Adipose tissue (tissue), 3 donors: ENCODE measurements around the gene IAH1. TPM values are rescaled to one million over a fixed set of nuclear protein-coding genes. Genes with fewer than 3 reads are reported as not detected.

Experiments used
- H3K27ac ChIP-seq: one replicate; pipeline ENCODE4 v1.5.1; 2013; ENCODE audit warnings: low read depth, low read length
- WGBS, 3 donors: extraction: QIAGEN DNeasy Blood & Tissue Kit; methylation state at CpG; one replicate each; pipeline ENCODE4 v1.1.7; 2013; 5-methylcytosine and 5-hydroxymethylcytosine counted together
- polyA plus RNA-seq, 3 donors: library from polyadenylated mRNA; stranded (reverse); fragments of 200-250 nt; gene quantifications; one replicate each; pipeline ENCODE4 v1.2.3, GENCODE V29; 2013
- donor health status: healthy with polysubstance abuse.
- donor health status: Bipolar disorder and iron deficiency.
- donor health status: healthy.

Gene IAH1
- polyA plus RNA-seq, 3 donors, result 32.0 to 64.8 (median 64.1) TPM

DNA sequence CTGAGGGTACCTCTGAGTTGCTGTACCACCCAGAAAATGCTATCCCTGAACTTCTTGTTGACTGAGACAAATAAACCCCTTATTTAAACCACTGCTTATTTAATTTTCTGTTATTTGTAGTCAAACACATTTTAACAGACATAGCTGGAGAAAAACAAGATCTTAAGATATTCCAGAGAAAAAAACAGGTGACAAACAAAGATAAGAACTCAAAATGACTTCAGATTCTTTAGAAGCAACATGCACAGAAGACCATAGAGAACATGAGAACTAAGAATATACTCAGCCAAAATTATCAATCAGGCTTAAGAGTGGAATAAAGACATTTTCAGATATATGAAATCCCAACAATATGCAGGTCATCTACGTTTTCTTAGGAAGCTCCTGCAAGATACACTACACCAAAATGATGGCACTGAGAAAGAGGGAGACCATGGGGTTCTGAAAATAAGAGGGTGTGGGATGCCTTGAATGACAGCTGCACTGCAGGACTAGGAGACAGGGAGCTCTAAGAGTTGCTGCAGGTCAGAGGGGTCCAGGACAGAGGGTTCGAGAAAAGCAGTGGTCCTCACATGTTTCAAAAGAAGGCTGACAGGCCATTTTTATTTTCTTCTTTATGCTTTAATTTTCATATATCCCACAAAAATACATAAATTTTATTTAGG lies 42.9 kb downstream of the IAH1 start:
- 62 to 95% (median 93%) methylated on average over 2 of the region's 2 CpGs for WGBS, 3 donors

DNA sequence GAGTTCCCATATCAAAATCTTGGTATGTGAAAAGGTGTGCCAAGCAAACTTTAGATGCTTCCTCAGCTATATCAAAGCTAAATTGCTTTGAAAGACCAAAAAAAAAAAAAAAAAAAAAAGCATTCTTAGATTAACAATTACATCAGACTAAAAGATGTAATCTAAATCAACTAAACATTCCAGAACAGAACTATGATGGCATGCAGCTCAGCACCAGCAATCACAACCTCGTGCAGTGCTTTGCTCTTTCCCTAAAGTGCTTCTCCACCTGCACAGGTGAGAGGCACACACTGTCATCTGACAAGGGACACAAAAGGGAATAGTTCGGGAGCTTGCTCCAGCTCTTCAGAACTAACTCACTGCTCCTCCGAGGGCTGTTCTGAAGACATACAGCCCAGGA lies 43.8 kb downstream of the IAH1 start:
- H3K27ac ChIP-seq, result no peak overlapping the region
- 84 to 89% (median 89%) methylated on average over 3 of the region's 3 CpGs for WGBS, 3 donors

More for the DNA sequence above, 42.9 kb downstream of the IAH1 start:
- no peak overlapping the region for H3K27ac ChIP-seq

DNA sequence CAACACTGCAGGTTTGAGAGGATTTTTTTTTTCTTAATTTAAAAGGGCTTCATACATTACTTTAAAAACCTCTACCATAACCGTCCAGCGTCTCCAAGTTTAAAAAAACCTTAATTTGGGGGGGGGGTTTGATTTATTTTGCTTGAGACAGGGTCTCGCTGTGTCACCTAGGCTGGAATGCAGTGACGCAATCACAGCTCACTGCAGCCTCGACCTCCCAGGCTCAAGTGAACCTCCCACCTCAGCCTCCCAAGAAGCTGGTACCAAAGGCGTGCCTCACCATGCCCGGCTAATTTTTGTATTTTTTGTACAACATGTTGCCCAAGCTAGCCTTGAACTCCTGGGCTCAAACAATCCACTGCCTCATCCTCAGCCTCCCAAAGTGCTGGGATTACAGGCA lies 44.4 kb downstream of the IAH1 start:
- WGBS, 3 donors, result 96 to 98% (median 97%) methylated on average over 7 of the region's 7 CpGs
- H3K27ac ChIP-seq, result no peak overlapping the region

DNA sequence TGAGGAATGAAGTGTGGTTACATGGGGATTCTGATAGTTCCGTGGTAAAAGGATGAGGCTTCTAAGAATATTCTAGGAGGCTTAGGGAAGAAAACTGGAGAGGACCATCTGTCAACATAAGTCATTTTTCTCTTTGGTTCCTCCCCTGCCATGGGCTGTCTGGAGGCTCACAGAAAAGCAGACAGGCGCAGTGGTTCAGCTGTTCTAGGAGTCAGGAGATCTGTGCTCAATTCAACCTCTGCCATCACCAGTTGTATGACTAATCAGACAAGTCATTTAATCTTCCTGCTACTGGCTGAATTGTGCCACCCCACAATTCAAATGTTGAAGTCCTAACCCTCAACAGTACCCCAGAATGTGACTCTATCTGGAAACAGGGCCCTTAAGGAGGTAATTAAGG lies 44.9 kb downstream of the IAH1 start:
- H3K27ac ChIP-seq, result no peak overlapping the region
- WGBS, 3 donors, result 96 to 100% (median 96%) methylated on average over 2 of the region's 2 CpGs

DNA sequence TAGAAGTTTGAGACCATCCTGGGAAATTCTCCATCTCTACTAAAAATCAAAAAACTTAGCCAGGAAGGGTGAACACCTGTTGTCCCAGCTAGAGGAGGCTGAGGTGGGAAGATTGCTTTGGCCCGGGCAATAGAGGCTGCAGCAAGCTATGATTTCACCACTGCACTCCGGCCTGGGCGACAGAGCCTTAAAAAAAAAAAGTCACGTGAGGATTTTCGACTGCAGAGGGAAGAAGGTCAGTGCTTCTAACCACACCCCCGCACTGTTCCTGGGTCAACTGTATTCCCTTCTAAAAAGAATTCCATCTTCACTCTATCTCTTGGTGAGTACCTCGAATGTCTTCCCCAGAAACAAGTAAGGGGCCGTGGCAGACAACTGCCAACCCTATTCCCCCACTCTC lies 49.9 kb downstream of the IAH1 start:
- WGBS, 3 donors, result 93 to 98% (median 95%) methylated on average over 8 of the region's 8 CpGs
- H3K27ac ChIP-seq, result no peak overlapping the region

DNA sequence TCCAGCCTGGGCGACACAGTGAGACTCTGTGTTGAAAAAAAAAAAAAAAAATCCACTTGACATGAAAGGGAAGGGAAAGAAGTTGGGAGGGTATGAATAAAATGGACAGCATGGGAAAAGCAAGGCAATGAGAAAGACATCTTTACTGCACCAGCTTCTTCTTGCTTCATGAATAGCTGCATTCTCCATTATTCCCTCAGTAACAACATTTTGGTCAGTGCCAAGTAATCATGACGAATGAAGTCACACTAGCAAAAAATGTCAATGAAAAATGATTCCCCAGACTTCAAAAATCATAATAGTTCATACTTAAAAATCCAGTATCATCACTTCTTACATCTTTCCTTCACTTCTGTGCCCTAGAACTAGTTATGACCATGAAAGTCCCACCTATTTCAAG lies 50.9 kb downstream of the IAH1 start:
- 77 to 95% (median 87%) methylated on average over 2 of the region's 2 CpGs for WGBS, 3 donors
- H3K27ac ChIP-seq, result no peak overlapping the region

DNA sequence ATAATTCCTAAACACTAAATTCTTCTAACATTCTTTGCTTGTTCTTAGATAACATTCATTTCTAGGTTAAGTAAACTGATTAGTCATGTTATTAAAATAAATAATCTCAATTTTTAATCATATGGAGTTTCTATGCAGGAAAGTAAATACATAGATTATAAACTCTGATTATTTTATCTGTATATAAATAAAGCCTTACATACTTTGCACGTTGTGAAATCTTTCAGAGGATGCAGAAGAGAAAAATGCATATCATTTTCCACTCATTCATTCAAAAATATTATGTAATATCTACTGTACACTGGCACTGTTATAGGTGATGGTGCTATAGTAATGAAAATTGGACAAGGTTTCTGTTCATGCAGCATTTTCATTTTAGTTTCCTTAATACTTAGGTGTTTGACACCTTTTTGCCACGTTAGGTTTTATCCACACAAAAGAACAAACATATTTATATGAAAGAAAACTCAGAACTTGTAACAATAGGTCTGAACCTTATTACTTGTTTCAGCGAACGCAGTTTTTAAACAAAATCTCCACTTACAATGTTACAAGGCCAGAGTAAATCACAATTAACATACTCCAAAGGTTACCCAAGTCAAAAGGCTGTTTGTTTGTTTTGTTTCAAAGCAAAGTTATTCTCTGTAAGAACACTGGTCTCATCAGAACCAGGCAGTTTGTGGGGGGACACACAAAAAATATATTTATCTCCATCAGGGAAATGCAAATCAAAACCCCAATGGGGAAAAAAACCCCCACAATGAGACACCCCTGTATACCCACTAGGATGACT lies 53.8 kb downstream of the IAH1 start:
- H3K27ac ChIP-seq, result no peak overlapping the region
- 59 to 90% (median 77%) methylated on average over 4 of the region's 4 CpGs for WGBS, 3 donors

DNA sequence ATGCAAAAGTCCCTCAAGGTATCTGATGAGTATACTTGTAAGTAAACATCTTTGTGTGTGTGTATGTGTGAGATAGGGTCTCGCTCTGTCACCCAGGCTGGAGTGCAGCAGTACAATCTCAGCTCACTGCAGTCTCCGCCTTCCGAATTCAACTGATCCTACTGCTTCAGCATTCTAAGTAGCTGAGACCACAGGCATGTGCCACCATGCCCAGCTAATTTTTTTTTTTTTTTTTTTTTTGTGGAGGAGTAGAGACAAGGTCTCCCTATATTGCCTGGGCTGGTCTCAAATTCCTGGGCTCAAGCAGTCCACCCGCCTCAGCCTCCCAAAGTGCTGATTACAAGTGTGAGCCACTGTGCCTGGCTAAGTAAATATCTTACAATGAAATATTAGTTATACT lies 58.1 kb downstream of the IAH1 start:
- no peak overlapping the region for H3K27ac ChIP-seq
- 95 to 98% (median 98%) methylated on average over 4 of the region's 4 CpGs for WGBS, 3 donors

DNA sequence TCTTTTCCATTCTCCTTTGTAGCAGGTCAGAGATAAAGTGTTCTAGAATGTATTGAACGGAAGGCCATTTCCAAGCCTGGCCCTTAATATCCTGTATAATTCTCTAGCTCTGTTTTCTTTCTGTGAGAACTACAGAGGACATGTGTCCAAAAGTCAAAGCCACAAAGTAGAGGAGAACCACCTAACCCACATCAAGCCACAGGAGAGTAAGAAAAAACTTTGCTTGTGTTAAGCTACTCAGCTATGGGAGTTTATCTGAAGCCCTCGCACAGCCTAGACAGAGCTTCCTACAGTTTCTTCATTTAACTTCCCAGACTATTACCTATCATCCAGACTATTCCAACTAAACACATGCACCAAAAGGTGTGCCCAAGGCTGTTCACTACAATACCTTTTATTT lies 59.3 kb downstream of the IAH1 start:
- WGBS, 3 donors, result 94 to 100% (median 96%) methylated on average over 2 of the region's 2 CpGs
- H3K27ac ChIP-seq, result no peak overlapping the region

DNA sequence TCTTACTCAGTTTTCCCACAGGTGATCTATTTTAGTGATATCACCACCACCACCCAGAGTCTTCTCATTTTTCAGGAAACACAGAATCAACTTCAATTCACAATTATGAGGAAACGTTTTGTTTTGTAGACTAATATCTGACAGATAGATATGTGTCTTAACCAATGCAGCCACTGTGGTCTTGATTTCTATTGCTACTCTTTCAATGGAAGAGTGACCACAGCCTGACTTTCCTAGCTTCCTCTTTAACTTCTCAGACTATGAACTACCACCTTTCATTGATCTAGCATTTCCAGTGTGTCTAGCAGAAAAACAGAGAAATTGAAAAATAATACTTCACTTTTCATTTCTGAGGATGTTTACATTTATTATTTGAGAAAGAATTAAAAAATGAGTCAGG lies 60.8 kb downstream of the IAH1 start:
- no peak overlapping the region for H3K27ac ChIP-seq
- whole genome bisulfite sequencing, 3 donors, result 42 to 66% (median 45%) methylated on average over 1 of the region's 1 CpG

DNA sequence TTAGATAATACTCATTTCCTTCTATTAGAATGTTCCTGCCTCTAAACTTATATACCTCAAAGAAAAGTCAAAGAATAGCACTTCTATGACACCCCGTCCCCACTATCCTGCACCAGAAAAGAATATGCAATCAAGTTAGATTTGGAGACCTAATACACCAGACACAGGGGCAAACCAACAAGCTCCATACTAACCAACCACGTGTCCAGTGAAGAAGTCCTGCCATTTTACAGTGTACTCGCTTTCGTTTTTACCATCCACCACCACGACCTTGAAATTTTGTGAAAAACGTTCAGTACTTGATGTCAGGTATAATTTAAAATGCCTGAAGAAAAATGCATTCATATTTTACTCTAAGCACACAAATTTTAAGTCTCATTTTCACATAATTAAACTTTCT lies 62.2 kb downstream of the IAH1 start:
- H3K27ac ChIP-seq, result no peak overlapping the region
- WGBS, 3 donors, result 72 to 89% (median 89%) methylated on average over 6 of the region's 6 CpGs

DNA sequence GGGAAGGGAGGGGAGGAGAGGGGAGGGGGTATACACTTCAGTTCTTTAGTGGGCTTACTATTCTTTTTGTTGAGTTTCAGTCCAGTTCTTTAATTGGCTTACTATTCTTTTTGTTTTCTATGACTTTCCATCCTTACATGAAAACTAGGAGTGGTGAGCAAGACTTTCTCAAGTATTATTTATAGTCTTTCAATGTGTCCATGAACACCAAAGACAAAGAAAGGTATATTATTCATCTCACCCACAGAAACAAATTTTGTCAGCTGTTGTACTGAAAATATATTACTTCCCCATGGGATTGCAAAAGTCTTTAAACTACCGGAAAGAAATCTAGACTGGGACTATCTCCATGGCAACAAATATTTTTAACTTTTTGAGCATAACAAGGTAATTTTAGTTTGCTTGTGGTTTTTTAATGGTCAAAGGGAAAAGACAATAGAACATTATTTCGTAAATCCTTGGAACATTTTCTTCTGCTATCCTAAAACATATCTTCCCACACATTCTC lies 63.7 kb downstream of the IAH1 start:
- no peak overlapping the region for H3K27ac ChIP-seq
- 8 to 56% (median 8%) methylated on average over 2 of the region's 2 CpGs for WGBS, 3 donors

Other genes starting within 250 kb of the IAH1 start
- 100 to 1,000 TPM in 2 of 3 donors, 10 to 100 TPM in 1; 20.6 to 219 (median 172) TPM for gene ITGB1BP1, start 51.0 kb upstream of the IAH1 start, polyA plus RNA-seq
- 10 to 100 TPM in 2 of 3 donors, 1 to 10 TPM in 1; 7.3 to 15.7 (median 13.7) TPM for gene CPSF3, start 50.9 kb upstream of the IAH1 start, polyA plus RNA-seq
- 10 to 100 TPM in 1 of 3 donors, 1 to 10 TPM in 2; 3.8 to 15.9 (median 8.4) TPM for gene ADAM17, start 81.3 kb downstream of the IAH1 start, polyA plus RNA-seq
- 100 to 1,000 TPM; 134 to 234 (median 139) TPM for gene YWHAQ, start 156.4 kb downstream of the IAH1 start, polyA plus RNA-seq